Tongue (tissue), 2 donors: Measurements from ENCODE around the gene CATSPERD. TPM values are rescaled to one million over a fixed set of nuclear protein-coding genes. Genes with fewer than 3 reads are reported as not detected.

Experiments used
- DNase-seq: peaks from one replicate; pipeline ENCODE4 v3.0.0-alpha.2; 2015
- total RNA-seq: library from RNA; depleted of rRNA; stranded (reverse); fragments of >200 nt; gene quantifications from one replicate; pipeline ENCODE4 v1.2.3, GENCODE V29; 2014

The CATSPERD gene
- total RNA-seq, 1 donor from 2014 or later = not detected

GRCh38 chr19:5785423-5785822 lies 65.0 kb downstream of the CATSPERD start:
- no peak for DNase-seq

GRCh38 chr19:5786593-5787408 lies 66.4 kb downstream of the CATSPERD start:
- no peak for DNase-seq

- no peak for DNase-seq
These were observed 67.2 kb downstream of the CATSPERD start for GRCh38 chr19:5787409-5788182.

GRCh38 chr19:5788422-5788821 lies 68.0 kb downstream of the CATSPERD start:
- no peak for DNase-seq

- DNase-seq = no peak
These were observed 68.9 kb downstream of the CATSPERD start for GRCh38 chr19:5789351-5789761.

GRCh38 chr19:5789886-5790558 lies 69.6 kb downstream of the CATSPERD start:
- peak; percentile 56 for DNase-seq

GRCh38 chr19:5790559-5791520 lies 70.4 kb downstream of the CATSPERD start, which contains the start of gene DUS3L:
Gene DUS3L, minus strand, starts transcription at chr19:5791163. Its CDS starts 22 bp downstream, at chr19:5791141.
- DNase-seq = peak; percentile 99

GRCh38 chr19:5792224-5792623 lies 71.8 kb downstream of the CATSPERD start:
- DNase-seq = no peak

- DNase-seq = no peak
These were observed 72.8 kb downstream of the CATSPERD start for GRCh38 chr19:5793188-5793587.

- DNase-seq = no peak
These were observed 75.0 kb downstream of the CATSPERD start for GRCh38 chr19:5795382-5795919.

GRCh38 chr19:5798244-5798643 lies 77.8 kb downstream of the CATSPERD start:
- DNase-seq = no peak

- peak; percentile 67 for DNase-seq
These were observed 79.1 kb downstream of the CATSPERD start for GRCh38 chr19:5799247-5800241.

GRCh38 chr19:5800361-5801270 lies 80.2 kb downstream of the CATSPERD start:
- DNase-seq = no peak

- peak; percentile 73 for DNase-seq
These were observed 81.6 kb downstream of the CATSPERD start for GRCh38 chr19:5801796-5802619.

GRCh38 chr19:5803441-5803751 lies 83.0 kb downstream of the CATSPERD start:
- DNase-seq = no peak

- peak; percentile 95 for DNase-seq
These were observed 83.5 kb downstream of the CATSPERD start for GRCh38 chr19:5803752-5804515.
